HEK293 (cell line): ENCODE results near the gene SLC25A38.
"Not testable (repeated sequence)": the region's sequence is repeated elsewhere in the genome, so short reads cannot be mapped to it uniquely, and the experiment has no call there.

Experiments used
- CTCF ChIP-seq: fragments of 450-650 bp; formaldehyde crosslinking; IDR thresholded peaks from 2 replicates; pipeline ENCODE4 v1.5.1; 2016; ENCODE audit warnings: missing biosample characterization, missing genetic modification characterization
- PATZ1 ChIP-seq: fragments of 450-650 bp; formaldehyde crosslinking; IDR thresholded peaks from 2 replicates; pipeline ENCODE4 v1.5.1; 2016; ENCODE audit warnings: missing biosample characterization, missing genetic modification characterization
- ZNF274 ChIP-seq, 2 experiments: fragments of 200-500 bp in 1 of 2; fragments of 450-650 bp in 1 of 2; sonication (Bioruptor generic) in 1 of 2; formaldehyde crosslinking in 1 of 2; IDR thresholded peaks; 2 replicates each; pipeline versions ENCODE4 v1.5.1 to v1.6.1; 2014 to 2016; ENCODE audit warnings: borderline replicate concordance in 1 of 2, inconsistent platforms in 1 of 2, low read length in 1 of 2, missing biosample characterization in 1 of 2, missing genetic modification characterization in 1 of 2

GRCh38 chr3:39415302-39415701 lies 32.1 kb downstream of the SLC25A38 start:
- TF ChIP-seq CTCF (tag by site-specific recombination); PATZ1 (tag by site-specific recombination); ZNF274 (IDR thresholded peaks at IDR 0.05; ENCODE audit: low read length); ZNF274 (tag by site-specific recombination; IDR thresholded peaks at IDR 0.05; ENCODE audit: borderline replicate concordance): not testable (repeated sequence)
